Upper lobe of left lung (tissue), 6 donors: ENCODE results near the gene MAML1. TPM values are rescaled to one million over a fixed set of nuclear protein-coding genes. Genes with fewer than 3 reads are reported as not detected.

ENCODE experiments used
- ATAC-seq, 2 donors: fragments of 200-7000 bp; cut with Tn5 transposase; one replicate each; pipeline ENCODE4 v1.9.1; 2022; ENCODE audit warnings: mild to moderate bottlenecking in 2 of 2, moderate library complexity in 2 of 2; ENCODE audit not compliant: low FRiP score in 2 of 2
- DNase-seq, 2 donors: peaks; one replicate each; pipeline ENCODE4 v3.0.0-alpha.2; 2019 to 2020
- H3K27ac ChIP-seq, 4 donors: fragments of 200-600 bp; sonication (generic); one replicate each; pipeline ENCODE4 v1.5.1; 2016 to 2019
- H3K27me3 ChIP-seq, 4 donors: fragments of 200-600 bp; sonication (generic); one replicate each; pipeline ENCODE4 v1.5.1; 2017 to 2019
- H3K36me3 ChIP-seq, 4 donors: fragments of 200-600 bp; sonication (generic); one replicate each; pipeline ENCODE4 v1.5.1; 2016 to 2019
- H3K4me1 ChIP-seq, 4 donors: fragments of 200-600 bp; sonication (generic); one replicate each; pipeline ENCODE4 v1.5.1; 2018 to 2019
- H3K4me3 ChIP-seq, 4 donors: fragments of 200-600 bp; sonication (generic); one replicate each; pipeline ENCODE4 v1.5.1; 2017 to 2019; ENCODE audit warnings: mild to moderate bottlenecking in 2 of 4, moderate library complexity in 1 of 4
- H3K9me3 ChIP-seq, 4 donors: fragments of 200-600 bp; sonication (generic); one replicate each; pipeline ENCODE4 v1.5.1; 2018 to 2019
- EP300 ChIP-seq, 4 donors: sonication (generic); formaldehyde crosslinking; IDR thresholded peaks; one replicate each; pipeline ENCODE4 v1.5.1; 2017; ENCODE audit warnings: antibody characterized with exemption in 4 of 4, control low read depth in 2 of 4
- POLR2A ChIP-seq, 4 donors: fragments of 450-650 bp; IDR thresholded peaks; one replicate each; pipeline ENCODE4 v1.5.1; 2016 to 2017; ENCODE audit warnings: antibody characterized with exemption in 4 of 4, mild to moderate bottlenecking in 2 of 4
- POLR2AphosphoS5 ChIP-seq, 2 donors: sonication (generic); formaldehyde crosslinking; IDR thresholded peaks; one replicate each; pipeline ENCODE4 v1.5.1; 2017; ENCODE audit warnings: antibody characterized with exemption in 2 of 2
- WGBS, 2 donors: methylation state at CpG; one replicate each; pipeline ENCODE4 v1.1.5; 2017 to 2018; 5-methylcytosine and 5-hydroxymethylcytosine counted together
- total RNA-seq, 6 donors: library from RNA; depleted of rRNA in 4 of 6; stranded (reverse); fragments of >200 nt in 4 of 6; gene quantifications; one replicate each; pipeline versions ENCODE4 v1.1.0 to v1.2.1, GENCODE V29; 2016 to 2021
- TF ChIP-seq, protein P1 (sequence below), 6 experiments: fragments of 450-650 bp in 4 of 6; fragments of 200-600 bp in 2 of 6; sonication (generic) in 2 of 6; IDR thresholded peaks; one replicate each; pipeline ENCODE4 v1.5.1; 2016 to 2019; ENCODE audit warnings: antibody characterized with exemption in 6 of 6
- donor health status: DM: no; HTN: no; CAD: no; lungs with moderate emphysema.
- donor health status: DM: no; HTN: yes; CAD: no; lungs with severe emphysema.

The MAML1 gene
- total RNA-seq, 6 donors from 2014 or later, result 22.5 to 59.7 (median 26.7) TPM

DNA sequence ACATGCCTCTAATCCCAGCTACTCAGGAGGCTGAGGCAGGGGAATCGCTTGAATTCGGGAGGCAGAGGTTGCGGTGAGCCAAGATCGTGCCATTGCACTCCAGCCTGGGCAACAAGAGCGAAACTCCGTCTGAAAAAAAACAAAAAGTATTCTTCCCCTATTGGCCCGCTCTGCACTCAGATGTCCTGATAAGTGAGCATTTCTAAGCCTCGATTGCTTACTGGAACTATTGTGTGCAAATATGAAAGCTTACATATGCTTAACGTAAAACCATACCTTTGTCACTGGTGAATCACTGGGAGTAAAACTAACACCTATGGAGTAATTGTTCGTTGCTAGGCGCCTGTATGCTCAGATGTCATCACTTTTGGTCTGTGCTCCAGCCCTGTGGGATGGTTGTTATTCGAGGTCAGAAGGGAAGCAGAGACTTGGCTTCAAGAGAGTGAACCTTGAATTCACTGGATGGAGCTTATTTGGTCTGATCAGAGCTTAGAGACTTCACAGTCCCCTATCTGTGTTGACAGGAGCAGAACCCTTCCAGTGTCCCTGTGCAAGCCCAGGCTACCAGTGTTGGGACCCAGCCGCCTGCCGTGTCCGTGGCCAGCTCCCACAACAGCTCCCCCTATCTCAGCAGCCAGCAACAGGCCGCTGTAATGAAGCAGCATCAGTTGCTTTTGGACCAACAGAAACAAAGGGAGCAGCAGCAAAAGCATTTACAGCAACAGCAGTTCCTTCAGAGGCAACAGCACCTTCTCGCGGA is 35.9 kb downstream of the MAML1 start:
- peaks cover 38 to 80% (median 65%) of the 10 kb centered on the region in 4 donors for H3K36me3 ChIP-seq
- H3K27me3 ChIP-seq, result no peaks in the 10 kb centered on the region
- ATAC-seq (no peak), DNase-seq (no peak)
- TF ChIP-seq POLR2A (IDR thresholded peaks at IDR 0.05), result no peak
- TF ChIP-seq POLR2AphosphoS5 (IDR thresholded peaks at IDR 0.05), result no peak
- TF ChIP-seq EP300 (IDR thresholded peaks at IDR 0.05), result no peak
- TF ChIP-seq, protein P1, sequence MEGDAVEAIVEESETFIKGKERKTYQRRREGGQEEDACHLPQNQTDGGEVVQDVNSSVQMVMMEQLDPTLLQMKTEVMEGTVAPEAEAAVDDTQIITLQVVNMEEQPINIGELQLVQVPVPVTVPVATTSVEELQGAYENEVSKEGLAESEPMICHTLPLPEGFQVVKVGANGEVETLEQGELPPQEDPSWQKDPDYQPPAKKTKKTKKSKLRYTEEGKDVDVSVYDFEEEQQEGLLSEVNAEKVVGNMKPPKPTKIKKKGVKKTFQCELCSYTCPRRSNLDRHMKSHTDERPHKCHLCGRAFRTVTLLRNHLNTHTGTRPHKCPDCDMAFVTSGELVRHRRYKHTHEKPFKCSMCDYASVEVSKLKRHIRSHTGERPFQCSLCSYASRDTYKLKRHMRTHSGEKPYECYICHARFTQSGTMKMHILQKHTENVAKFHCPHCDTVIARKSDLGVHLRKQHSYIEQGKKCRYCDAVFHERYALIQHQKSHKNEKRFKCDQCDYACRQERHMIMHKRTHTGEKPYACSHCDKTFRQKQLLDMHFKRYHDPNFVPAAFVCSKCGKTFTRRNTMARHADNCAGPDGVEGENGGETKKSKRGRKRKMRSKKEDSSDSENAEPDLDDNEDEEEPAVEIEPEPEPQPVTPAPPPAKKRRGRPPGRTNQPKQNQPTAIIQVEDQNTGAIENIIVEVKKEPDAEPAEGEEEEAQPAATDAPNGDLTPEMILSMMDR (IDR thresholded peaks at IDR 0.05), result no peak
- no peak overlapping the region for H3K27ac ChIP-seq
- peaks cover 27 to 36% (median 32%) of the 10 kb centered on the region in 4 donors for H3K4me1 ChIP-seq
- no peaks in the 10 kb centered on the region for H3K9me3 ChIP-seq
- WGBS, 2 donors, result 88 to 92% methylated on average over 17 to 18 of the region's 18 CpGs
- H3K4me3 ChIP-seq, result no peak overlapping the region

DNA sequence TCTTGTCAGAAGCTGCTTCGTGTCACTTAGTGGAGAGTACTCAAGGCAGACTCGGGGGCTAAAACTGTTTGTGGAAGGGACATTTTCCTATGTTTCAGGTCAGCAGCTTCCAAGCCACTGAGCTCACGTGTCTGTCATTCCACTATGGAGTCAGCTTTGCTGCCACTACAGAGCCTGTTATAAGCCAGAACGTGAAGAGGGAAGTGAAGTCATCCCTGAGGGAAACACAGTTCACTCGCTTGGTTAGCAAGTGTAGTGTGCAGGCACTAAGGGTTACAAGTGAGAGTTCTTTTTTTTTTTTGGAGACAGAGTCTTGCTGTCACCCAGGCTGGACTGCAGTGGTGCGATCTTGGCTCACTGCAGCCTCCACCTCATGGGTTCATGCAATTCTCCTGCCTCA is 36.6 kb downstream of the MAML1 start:
- Histone ChIP-seq H3K36me3 (peaks cover 43 to 88% (median 73%) of the 10 kb centered on the region in 4 donors), H3K4me3 (no peak overlapping the region), H3K27me3 (no peaks in the 10 kb centered on the region), H3K9me3 (no peaks in the 10 kb centered on the region), H3K4me1 (peaks cover 21 to 28% (median 24%) of the 10 kb centered on the region in 4 donors), H3K27ac (no peak overlapping the region)
- no peak for ATAC-seq
- WGBS, 2 donors, result 76 to 88% methylated on average over 6 of the region's 6 CpGs
- TF ChIP-seq POLR2AphosphoS5 (IDR thresholded peaks at IDR 0.05), result no peak
- no peak for DNase-seq

DNA sequence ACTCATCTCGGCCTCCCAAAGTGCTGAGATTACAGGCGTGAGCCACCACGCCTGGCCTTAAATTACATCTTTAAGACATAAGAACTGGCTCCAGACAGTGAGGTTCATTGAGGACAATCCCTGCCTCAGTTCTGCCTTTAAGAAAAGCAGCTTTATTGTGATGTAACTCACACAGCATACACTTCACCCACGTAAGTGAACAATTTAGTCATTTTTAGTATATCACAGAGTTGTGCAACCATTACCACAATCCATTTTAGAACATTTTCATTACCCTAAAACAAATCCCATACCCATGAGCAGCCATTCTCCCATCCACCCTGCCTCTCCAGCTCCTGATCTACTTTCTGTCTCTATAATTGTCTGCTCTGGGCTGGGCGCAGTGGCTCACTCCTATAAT is 37.2 kb downstream of the MAML1 start:
- H3K36me3 ChIP-seq, result peaks cover 47 to 93% (median 78%) of the 10 kb centered on the region in 4 donors
- no peak for DNase-seq
- H3K4me1 ChIP-seq, result peaks cover 19 to 23% (median 19%) of the 10 kb centered on the region in 4 donors
- no peak overlapping the region for H3K4me3 ChIP-seq
- 88 to 93% methylated on average over 5 of the region's 5 CpGs for WGBS, 2 donors
- no peak for ATAC-seq
- H3K27me3 ChIP-seq, result no peaks in the 10 kb centered on the region
- TF ChIP-seq, protein P1 (IDR thresholded peaks at IDR 0.05), result no peak
- TF ChIP-seq POLR2AphosphoS5 (IDR thresholded peaks at IDR 0.05) (no peak), EP300 (IDR thresholded peaks at IDR 0.05) (no peak), POLR2A (IDR thresholded peaks at IDR 0.05) (no peak)
- H3K27ac ChIP-seq, result no peak overlapping the region
- H3K9me3 ChIP-seq, result no peaks in the 10 kb centered on the region

DNA sequence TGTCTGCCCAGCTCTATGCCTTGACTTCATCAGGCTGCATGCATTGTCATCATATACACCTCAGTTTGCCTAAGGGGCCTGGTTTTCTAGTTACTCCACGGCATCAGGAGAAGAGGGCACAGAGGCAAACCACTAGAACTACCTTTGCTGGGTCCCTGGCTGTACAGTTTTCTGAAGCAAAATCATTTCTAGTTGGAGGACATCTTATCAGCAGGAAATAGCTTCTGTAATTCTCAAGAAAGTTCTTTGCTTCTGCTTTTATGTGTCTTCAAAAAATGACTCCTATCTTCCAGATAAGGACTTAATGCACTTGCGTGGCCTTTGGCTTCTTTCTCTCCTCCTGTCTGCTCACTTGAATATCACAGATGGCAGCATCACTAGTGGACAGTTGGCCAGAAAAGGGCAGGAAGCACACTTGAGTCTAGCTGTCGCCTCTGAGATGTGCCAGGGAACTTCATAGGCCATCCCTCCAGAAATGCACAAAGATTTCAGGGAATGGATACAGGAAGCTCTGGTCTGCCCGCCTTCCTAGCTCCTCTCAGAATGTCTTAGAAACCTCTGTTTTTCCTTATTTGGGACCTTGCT is 38.8 kb downstream of the MAML1 start:
- TF ChIP-seq, protein P1 (IDR thresholded peaks at IDR 0.05), result no peak
- TF ChIP-seq POLR2A (IDR thresholded peaks at IDR 0.05), result no peak

DNA sequence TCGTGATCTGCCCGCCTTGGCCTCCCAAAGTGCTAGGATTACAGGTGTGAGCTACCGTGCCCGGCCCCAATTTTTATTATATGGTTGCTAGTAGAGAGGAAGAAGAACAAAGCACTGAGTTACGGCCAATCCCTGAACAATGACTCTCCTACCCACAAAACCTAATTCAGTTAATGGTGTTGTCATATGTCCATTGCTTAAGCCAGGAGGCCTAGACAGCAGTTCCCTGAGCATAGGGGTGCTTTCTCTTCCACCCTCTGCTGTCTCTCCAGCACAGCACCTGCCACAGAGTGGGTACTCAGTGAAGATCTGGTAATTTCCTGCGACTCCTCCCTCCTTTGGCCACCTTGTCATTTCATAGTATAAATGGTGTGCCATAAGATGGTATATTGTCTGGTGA is 39.7 kb downstream of the MAML1 start:
- peaks cover 38 to 99% (median 78%) of the 10 kb centered on the region in 4 donors for H3K36me3 ChIP-seq
- H3K4me1 ChIP-seq, result peaks cover 0 to 14% (median 5%) of the 10 kb centered on the region in 4 donors
- WGBS, 2 donors, result 85 to 92% methylated on average over 6 of the region's 6 CpGs
- TF ChIP-seq, protein P1 (IDR thresholded peaks at IDR 0.05), result no peak
- TF ChIP-seq POLR2A (IDR thresholded peaks at IDR 0.05) (no peak), POLR2AphosphoS5 (IDR thresholded peaks at IDR 0.05) (no peak), EP300 (IDR thresholded peaks at IDR 0.05) (no peak)
- H3K27me3 ChIP-seq, result no peaks in the 10 kb centered on the region
- no peak overlapping the region for H3K4me3 ChIP-seq
- no peaks in the 10 kb centered on the region for H3K9me3 ChIP-seq
- no peak overlapping the region for H3K27ac ChIP-seq
- no peak for DNase-seq
- ATAC-seq, result no peak

More for the DNA sequence above, 38.8 kb downstream of the MAML1 start:
- 82 to 83% methylated on average over 4 of the region's 4 CpGs for WGBS, 2 donors
- H3K36me3 ChIP-seq, result peaks cover 41 to 98% (median 79%) of the 10 kb centered on the region in 4 donors
- no peak overlapping the region for H3K4me3 ChIP-seq
- peaks cover 3 to 14% (median 9%) of the 10 kb centered on the region in 4 donors for H3K4me1 ChIP-seq
- no peaks in the 10 kb centered on the region for H3K27me3 ChIP-seq
- no peak for ATAC-seq
- H3K9me3 ChIP-seq, result no peaks in the 10 kb centered on the region
- DNase-seq, result no peak
- no peak overlapping the region for H3K27ac ChIP-seq
